SK-MEL-5 (cell line): ENCODE results near the gene OTOGL. TPM values are rescaled to one million over a fixed set of nuclear protein-coding genes. Genes with fewer than 3 reads are reported as not detected.
"Not testable (repeated sequence)": the region's sequence is repeated elsewhere in the genome, so short reads cannot be mapped to it uniquely, and the experiment has no call there.

ENCODE experiments used
- DNase-seq: peaks from one replicate; pipeline ENCODE4 v3.0.0-alpha.2; 2016; ENCODE audit warnings: low read depth, low spot score
- in situ Hi-C: cut with HindIII; loops from 2 replicates; pipeline ENCODE4 v1.10.0; 2016; ENCODE audit warnings: low sequenced_read_pairs, high pct_unique_total_duplicates, low pct_unique_long_range_greater_than_20kb
- total RNA-seq: library from RNA; depleted of rRNA; stranded (reverse); fragments of >200 nt; shearing (Covaris generic); gene quantifications from 2 replicates; pipeline ENCODE4 v1.2.3, GENCODE V29; 2014

Gene OTOGL
- total RNA-seq, 1 experiment from 2014 or later: 3.1 TPM

DNA sequence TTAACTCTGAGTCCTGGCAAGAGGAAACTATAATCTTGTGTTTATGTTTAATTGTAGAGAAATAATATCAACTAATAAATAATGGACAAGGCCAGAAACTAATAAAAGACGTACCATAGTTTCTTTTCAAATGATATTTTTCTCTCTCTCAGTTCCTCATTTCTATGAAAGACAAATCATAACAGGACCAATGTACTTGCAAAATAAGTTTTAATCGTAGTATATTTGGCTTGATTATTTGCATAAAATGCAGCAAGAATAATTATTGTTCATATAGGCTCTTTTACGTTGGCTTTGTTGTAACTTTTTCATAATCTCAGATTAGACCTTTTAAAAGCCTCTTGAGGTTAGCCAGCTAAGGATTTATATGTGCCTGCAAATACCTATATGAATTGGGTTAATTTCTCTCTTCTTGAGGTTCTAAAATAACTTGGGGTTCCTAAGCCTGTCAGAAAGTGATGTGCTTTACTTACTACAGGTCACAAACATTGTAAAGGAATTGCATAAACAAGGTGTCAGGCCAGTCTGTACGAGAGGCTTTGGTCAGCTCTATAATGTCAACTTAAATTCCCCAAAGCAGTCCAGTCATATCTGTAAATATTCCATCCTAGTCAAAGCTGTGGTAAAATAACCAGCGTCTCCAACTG, 191.9 kb downstream of the OTOGL start:
- no peak for DNase-seq
- in situ Hi-C loops: no loop called here

- in situ Hi-C loops: no loop called here
- DNase-seq: no peak
Observed at GRCh38 chr12:80293347-80293746, 194.0 kb downstream of the OTOGL start.

- in situ Hi-C loops: no loop called here
- no peak for DNase-seq
Observed at GRCh38 chr12:80293759-80294158, 194.4 kb downstream of the OTOGL start.

- no peak for DNase-seq
- in situ Hi-C loops: no loop called here
Observed at GRCh38 chr12:80299219-80299618, 199.9 kb downstream of the OTOGL start.

- in situ Hi-C loops: no loop called here
- no peak for DNase-seq
Observed at GRCh38 chr12:80299976-80300375, 200.6 kb downstream of the OTOGL start.

- DNase-seq, in situ Hi-C loops: not testable (repeated sequence)
Observed at GRCh38 chr12:80307436-80307835, 208.1 kb downstream of the OTOGL start.

DNA sequence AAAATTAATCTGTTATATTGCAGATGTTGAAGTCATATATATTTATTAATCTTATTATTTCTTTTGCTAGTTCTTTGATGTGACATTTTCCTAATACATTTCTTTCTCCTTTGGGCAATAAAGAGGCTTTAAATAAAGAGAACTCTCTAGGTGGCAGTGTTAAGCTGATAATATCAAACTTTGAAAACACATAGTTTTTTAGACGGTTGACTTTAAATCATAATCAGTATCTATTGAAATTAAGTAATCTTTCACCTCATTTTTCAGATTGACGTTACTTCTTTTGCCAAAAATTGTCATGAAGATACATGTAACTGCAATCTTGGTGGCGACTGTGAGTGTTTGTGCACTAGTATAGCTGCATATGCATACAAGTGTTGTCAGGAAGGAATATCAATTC, 213.9 kb downstream of the OTOGL start:
- in situ Hi-C loops: no loop called here
- peak; percentile 17 for DNase-seq

GRCh38 chr12:80314741-80315140, 215.4 kb downstream of the OTOGL start:
- DNase-seq: no peak
- in situ Hi-C loops: no loop called here

DNA sequence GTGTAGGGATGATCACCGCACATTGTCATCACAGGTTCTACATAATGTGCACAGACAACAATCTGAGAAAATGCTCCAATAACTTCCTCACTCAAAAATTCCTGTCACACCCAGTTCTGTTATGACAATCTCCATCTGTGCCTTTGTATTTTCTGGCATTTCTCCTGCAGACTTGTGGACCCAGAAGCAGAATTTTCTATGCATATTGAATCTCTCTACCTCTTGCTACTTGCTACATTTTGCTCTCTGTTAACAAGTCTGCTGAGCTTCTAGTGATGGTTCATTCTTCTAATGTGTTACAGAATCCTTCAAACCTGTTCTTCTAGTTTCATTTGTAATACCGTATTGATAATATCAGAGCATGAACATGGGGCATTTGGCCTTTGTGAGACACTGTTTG, 216.9 kb downstream of the OTOGL start:
- DNase-seq: no peak
- in situ Hi-C loops: no loop called here

DNA sequence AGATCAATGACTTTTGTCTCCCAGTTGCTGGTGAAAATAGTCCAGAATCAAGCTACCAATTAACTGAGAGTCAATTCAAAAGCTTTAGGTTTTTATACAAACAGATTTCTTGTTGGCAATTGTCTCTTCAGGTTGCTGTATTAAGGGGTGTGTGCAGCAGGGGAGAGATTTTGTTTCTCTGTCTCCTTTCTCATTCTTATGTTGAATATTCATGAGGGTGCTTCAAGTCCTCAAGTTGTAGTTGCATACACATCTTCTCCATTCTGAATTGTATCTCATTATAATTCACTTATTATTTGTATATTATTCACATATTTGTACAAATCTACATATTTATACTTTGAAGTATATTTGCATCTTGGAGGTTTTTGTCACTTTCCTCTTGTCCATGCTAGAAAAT, 218.0 kb downstream of the OTOGL start:
- in situ Hi-C loops: no loop called here
- no peak for DNase-seq

- no peak for DNase-seq
- in situ Hi-C loops: no loop called here
Observed at GRCh38 chr12:80317899-80318298, 218.6 kb downstream of the OTOGL start.

GRCh38 chr12:80320121-80320678, 220.9 kb downstream of the OTOGL start:
- DNase-seq: no peak

DNA sequence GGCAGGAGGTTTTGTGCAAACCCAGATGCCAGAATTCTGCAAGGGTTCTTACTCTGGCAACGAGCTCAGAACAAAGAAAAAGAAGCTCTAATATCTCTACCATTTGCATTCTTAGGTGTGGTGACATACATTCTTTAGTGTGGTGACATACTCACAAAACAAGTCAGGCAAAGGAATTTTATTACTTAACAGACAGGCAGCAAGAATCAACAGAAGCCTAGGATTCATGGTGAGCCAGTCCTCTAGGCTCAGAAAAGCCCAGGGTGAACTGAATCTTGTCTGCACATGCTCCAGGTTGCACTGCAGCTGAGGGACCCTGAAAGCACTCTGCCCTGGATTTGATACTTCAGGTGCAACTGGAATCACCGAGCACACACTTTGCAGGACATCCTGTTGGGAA, 222.3 kb downstream of the OTOGL start:
- no peak for DNase-seq
- in situ Hi-C loops: no loop called here

More at GRCh38 chr12:80320121-80320678, 220.9 kb downstream of the OTOGL start:
- in situ Hi-C loops: no loop called here

GRCh38 chr12:80325167-80325959, 226.0 kb downstream of the OTOGL start:
- in situ Hi-C loops: no loop called here
- DNase-seq: peak; percentile 84

- no peak for DNase-seq
- in situ Hi-C loops: no loop called here
Observed at GRCh38 chr12:80332827-80333226, 233.5 kb downstream of the OTOGL start.

- peak; percentile 24 for DNase-seq
- in situ Hi-C loops: no loop called here
Observed at GRCh38 chr12:80352474-80352873, 253.1 kb downstream of the OTOGL start.

GRCh38 chr12:80353254-80353653, 253.9 kb downstream of the OTOGL start:
- in situ Hi-C loops: no loop called here

DNA sequence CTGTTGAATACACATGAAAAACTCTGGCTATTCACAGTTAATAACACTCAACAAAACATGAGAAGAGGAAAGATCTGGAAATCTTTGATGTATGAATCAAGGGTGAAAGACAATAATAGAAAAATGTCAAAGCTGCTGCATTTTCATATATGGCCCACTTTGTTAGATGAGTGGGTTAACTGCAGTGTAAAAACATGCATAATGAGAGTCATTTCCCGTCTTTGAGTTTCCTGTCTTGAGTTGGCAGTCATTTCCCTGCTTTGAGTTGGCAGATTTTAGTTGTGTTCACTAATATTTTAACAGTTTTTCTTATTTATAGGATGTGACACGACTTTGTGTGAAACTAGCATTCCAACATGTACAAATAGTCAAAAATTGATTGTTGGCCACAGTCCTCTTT, 256.8 kb downstream of the OTOGL start:
- DNase-seq: no peak
- in situ Hi-C loops: no loop called here

More at GRCh38 chr12:80353254-80353653, 253.9 kb downstream of the OTOGL start:
- DNase-seq: peak; percentile 58

- in situ Hi-C loops: no loop called here
Observed at GRCh38 chr12:80359703-80360102, 260.4 kb downstream of the OTOGL start.

More at GRCh38 chr12:80359703-80360102, 260.4 kb downstream of the OTOGL start:
- DNase-seq: no peak
